Measurements from ENCODE around the gene MRPL36.

MRPL36 gene

GRCh38 chr5:1794901-1795290 lies 4.7 kb downstream of the MRPL36 start:
- TF ChIP-seq CTCF (IDR thresholded peaks at IDR 0.05; ENCODE audit: insufficient read depth, low read length) (no peak), REST (IDR thresholded peaks at IDR 0.05; ENCODE audit: insufficient replicate concordance, low read depth) (no peak), SPI1 (IDR thresholded peaks at IDR 0.05; ENCODE audit: borderline replicate concordance, low read depth) (no peak), POLR2AphosphoS5 (IDR thresholded peaks at IDR 0.05; ENCODE audit: low read depth) (no peak), GABPA (IDR thresholded peaks at IDR 0.05; ENCODE audit: low read depth) (no peak)

GRCh38 chr5:1793966-1794900 lies 5.4 kb downstream of the MRPL36 start:
- no peaks in the 10 kb centered on the region for H3K27me3 ChIP-seq (ENCODE audit: insufficient read depth, poor library complexity, severe bottlenecking)
- no peak for DNase-seq (ENCODE audit: low read depth in 1 of 2, low spot score in 1 of 2)
- no peak overlapping the region for H3K27ac ChIP-seq (replicated peaks)
- H3K4me3 ChIP-seq (replicated peaks; ENCODE audit: insufficient read depth, low read length) = no peak overlapping the region
- TF ChIP-seq SPI1 (IDR thresholded peaks at IDR 0.05; ENCODE audit: borderline replicate concordance, low read depth) = no peak
- no peak for TF ChIP-seq REST (IDR thresholded peaks at IDR 0.05; ENCODE audit: insufficient replicate concordance, low read depth)
- no peak for TF ChIP-seq GABPA (IDR thresholded peaks at IDR 0.05; ENCODE audit: low read depth)
- no peak for TF ChIP-seq POLR2AphosphoS5 (IDR thresholded peaks at IDR 0.05; ENCODE audit: low read depth)
- TF ChIP-seq CTCF (IDR thresholded peaks at IDR 0.05; ENCODE audit: insufficient read depth, low read length) = no peak

More at GRCh38 chr5:1794901-1795290, 4.7 kb downstream of the MRPL36 start:
- no peak for DNase-seq (ENCODE audit: low read depth in 1 of 2, low spot score in 1 of 2)
- Histone ChIP-seq H3K4me3 (replicated peaks; ENCODE audit: insufficient read depth, low read length) (no peak overlapping the region), H3K27ac (replicated peaks) (no peak overlapping the region), H3K27me3 (ENCODE audit: insufficient read depth, poor library complexity, severe bottlenecking) (no peaks in the 10 kb centered on the region)

- H3K4me3 ChIP-seq (replicated peaks; ENCODE audit: insufficient read depth, low read length) = no peak overlapping the region
- TF ChIP-seq POLR2AphosphoS5 (IDR thresholded peaks at IDR 0.05; ENCODE audit: low read depth) (no peak), GABPA (IDR thresholded peaks at IDR 0.05; ENCODE audit: low read depth) (no peak), SPI1 (IDR thresholded peaks at IDR 0.05; ENCODE audit: borderline replicate concordance, low read depth) (no peak), CTCF (IDR thresholded peaks at IDR 0.05; ENCODE audit: insufficient read depth, low read length) (no peak), REST (IDR thresholded peaks at IDR 0.05; ENCODE audit: insufficient replicate concordance, low read depth) (no peak)
- no peak for DNase-seq (ENCODE audit: low read depth in 1 of 2, low spot score in 1 of 2)
- 0 out of 2 replicates have a peak overlapping the region, but pooled peaks have one; percentile 2 for H3K27ac ChIP-seq (replicated peaks)
- H3K27me3 ChIP-seq (ENCODE audit: insufficient read depth, poor library complexity, severe bottlenecking) = no peaks in the 10 kb centered on the region
These were observed 6.3 kb downstream of the MRPL36 start for GRCh38 chr5:1793301-1793740.

Measured in HL-60 (cell line).